ENCODE results near the gene SF3B6.
A peak's percentile ranks its signal among the peaks of the same experiment; 100 is the strongest.
"Not testable (repeated sequence)": the region's sequence is repeated elsewhere in the genome, so short reads cannot be mapped to it uniquely, and the experiment has no call there.

The SF3B6 gene

DNA sequence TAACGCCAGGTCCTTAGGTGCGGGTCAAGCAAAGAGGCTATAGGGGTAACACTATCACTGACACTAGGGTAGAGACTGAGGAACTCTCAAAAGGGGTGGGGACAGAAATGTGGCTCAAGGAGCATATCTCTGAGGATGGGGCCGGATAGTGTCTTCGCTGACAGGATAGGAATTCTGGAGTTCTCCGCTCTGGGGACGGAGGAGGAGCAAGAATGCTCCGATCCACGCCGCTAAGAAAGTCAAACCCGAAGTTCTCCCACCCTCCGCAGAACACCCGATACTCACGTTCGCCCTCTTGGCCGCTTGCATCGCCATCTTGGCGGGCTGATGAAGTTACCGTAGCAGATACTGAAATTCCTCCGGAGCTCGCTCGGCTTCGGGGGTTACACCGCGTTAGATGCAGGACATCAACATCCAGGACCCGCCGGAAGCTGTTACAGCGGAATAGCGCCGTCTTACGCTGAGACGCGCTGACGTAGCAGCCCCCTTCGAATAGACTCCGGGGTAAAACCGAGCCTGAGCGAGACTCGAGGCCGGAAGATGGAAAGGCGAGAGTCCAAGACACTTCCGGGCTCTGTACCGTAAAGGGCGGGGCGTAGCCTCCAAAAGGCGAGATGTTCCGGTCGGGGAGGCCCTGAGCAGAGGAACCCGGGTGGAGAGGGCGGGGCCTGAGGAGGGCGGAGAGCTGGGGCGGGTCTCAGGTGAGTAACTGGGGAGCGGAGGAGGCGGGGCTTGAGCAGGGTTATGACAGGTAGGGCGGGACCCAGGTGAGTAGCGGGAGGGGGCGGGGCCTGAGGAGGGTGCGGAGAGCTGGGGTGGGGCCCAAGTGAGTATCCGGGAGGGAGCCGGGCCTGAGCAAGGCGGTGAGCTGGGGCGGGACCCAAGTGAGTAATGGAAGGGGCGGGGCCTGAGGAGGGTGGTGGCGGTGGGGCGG is at the start of gene SF3B6:
SF3B6 (minus strand) TSS at position 412 of the 934 bp plus-strand sequence; CDS start at position 315, 97 bp downstream.
- peak; percentile 94 for DNase-seq (ENCODE audit: low spot score)

- DNase-seq (ENCODE audit: low spot score), result no peak
Observed at GRCh38 chr2:24123922-24124580, 47.9 kb upstream of the SF3B6 start.

- peak; percentile 20 for DNase-seq (ENCODE audit: low spot score)
Observed at GRCh38 chr2:24123195-24123921, 47.2 kb upstream of the SF3B6 start, which contains the start of the genes FAM228B and PFN4. Gene FAM228B (plus strand): TSS chr2:24123469. CDS start chr2:24124362, 893 bp downstream. Gene PFN4 (minus strand): TSS chr2:24123334. CDS start chr2:24122535, 799 bp downstream.

DNA sequence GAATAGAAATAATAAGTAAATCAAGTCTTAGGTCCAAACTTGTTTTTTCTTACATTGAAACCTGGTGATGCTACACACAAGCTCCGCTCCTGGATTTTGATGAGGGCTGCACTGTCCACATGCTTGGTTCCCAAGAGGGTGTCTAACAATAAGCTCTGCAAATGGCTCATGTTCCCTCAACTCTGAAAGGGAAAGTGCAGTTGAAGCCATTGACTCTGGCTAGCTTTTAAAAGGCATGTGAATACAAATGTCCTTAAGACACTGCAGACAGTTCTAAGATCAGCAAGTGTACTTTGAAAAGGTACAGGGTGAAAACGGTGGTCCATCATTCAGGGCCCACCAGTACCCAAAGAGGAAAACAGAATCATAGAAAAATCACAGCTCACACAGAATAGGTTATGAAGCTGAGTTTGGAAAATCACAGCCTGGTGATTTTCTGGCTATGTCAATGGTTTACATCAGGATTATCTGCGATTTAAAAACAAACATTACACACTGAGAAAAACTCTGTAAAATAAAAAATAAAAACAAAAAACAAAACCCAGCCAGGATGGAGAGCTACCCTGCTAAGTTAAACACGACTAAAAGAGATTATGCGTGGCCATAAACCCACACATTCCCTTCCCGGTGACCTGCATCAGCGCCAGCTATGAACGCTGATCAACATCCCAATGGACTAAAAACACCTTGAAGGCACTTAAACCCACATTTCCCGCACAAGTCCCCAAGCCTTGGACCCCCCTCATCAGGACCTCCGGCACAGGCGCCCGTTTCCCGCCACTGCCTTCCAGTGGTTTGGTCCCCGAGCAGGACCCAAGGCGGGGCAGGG is 46.5 kb upstream of the SF3B6 start:
- DNase-seq (ENCODE audit: low spot score), result no peak

DNA sequence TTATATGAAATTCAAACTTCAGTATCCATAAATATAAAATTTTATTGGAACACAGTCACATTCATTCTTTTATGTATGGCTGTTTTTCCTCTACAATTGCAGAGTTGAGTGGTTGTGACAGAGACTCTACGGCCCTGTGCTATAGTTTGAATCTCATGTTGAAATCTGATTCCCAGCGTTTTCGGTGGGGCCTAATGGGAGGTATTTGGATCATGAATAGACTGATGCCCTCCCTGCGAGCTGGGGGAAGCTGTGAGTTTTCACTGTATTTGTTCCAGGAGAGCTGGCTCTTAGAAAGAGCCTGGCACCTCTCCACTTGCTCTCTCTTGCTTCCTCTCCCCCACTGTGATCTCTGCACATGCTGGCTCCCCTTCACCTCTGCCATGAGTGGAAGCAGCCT is 45.3 kb upstream of the SF3B6 start:
- no peak for DNase-seq (ENCODE audit: low spot score)

GRCh38 chr2:24121066-24121465 is 44.9 kb upstream of the SF3B6 start:
- DNase-seq (ENCODE audit: low spot score), result no peak

DNA sequence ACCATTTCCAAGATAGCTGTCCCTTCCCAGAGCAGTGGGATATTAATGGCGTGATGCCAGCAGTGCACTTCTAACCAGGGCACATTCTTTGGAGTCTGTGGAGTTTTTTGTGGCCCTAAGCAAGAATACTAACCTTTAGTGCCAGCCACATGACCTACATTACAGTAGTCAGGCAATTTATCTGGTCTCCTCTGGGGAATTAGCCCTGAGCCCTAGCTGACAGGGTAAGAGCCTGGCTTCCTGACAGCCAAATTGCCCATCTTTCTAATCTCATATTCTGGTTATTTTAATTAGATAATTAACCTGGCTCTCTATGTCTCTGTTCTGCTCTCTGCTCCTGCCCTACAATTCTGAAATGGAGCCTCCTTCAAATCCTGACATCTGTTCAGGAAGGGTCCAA is 41.8 kb upstream of the SF3B6 start:
- no peak for DNase-seq (ENCODE audit: low spot score)

- no peak for DNase-seq (ENCODE audit: low spot score)
Observed at GRCh38 chr2:24115057-24115456, 38.9 kb upstream of the SF3B6 start.

- no peak for DNase-seq (ENCODE audit: low spot score)
Observed at GRCh38 chr2:24111407-24111901, 35.3 kb upstream of the SF3B6 start.

GRCh38 chr2:24110660-24111303 is 34.7 kb upstream of the SF3B6 start:
- DNase-seq (ENCODE audit: low spot score), result no peak

GRCh38 chr2:24109431-24109830 is 33.3 kb upstream of the SF3B6 start:
- DNase-seq (ENCODE audit: low spot score), result not testable (repeated sequence)

- DNase-seq (ENCODE audit: low spot score), result no peak
Observed at GRCh38 chr2:24107336-24107735, 31.2 kb upstream of the SF3B6 start.

GRCh38 chr2:24106786-24107185 is 30.7 kb upstream of the SF3B6 start:
- no peak for DNase-seq (ENCODE audit: low spot score)

DNA sequence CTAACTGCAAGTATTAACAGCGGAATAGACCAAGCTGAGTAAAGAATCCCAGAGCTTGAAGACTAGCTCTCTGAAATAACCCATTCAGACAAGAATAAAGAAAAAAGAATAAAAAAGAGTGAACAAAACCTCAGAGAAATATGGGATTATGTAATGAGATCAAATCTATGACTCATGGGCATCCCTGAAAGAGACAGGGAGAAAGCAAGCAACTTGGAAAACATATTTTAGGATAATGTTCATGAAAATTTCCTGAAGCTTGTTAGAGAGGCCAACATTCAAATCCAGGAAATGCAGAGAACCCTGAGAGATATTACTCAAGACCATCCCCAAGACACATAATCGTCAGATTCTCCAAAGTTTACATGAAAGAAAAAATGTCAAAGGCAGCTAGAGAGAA is 29.7 kb upstream of the SF3B6 start:
- DNase-seq (ENCODE audit: low spot score), result no peak

DNA sequence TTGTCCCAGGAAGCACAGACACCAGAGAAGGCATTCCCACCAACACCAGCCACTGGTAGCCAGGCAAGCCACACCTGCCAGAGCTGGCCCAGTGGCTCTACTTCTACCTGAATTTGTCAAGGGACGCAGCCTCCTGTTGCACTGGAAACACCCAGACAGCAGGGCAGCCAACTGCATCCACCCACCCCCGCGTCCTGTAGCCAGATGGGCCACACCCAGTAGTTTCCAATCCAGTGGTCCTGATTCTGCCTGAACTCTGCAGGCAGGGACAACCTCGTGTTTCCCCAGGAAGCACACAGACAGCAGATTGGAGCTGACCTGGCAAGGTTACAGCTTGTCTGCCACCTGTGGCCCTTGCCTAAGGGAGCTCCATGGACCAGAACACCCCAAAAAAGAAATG is 28.8 kb upstream of the SF3B6 start:
- DNase-seq (ENCODE audit: low spot score), result no peak

- no peak for DNase-seq (ENCODE audit: low spot score)
Observed at GRCh38 chr2:24104110-24104650, 28.1 kb upstream of the SF3B6 start.

- no peak for DNase-seq (ENCODE audit: low spot score)
Observed at GRCh38 chr2:24102677-24103076, 26.6 kb upstream of the SF3B6 start.

DNA sequence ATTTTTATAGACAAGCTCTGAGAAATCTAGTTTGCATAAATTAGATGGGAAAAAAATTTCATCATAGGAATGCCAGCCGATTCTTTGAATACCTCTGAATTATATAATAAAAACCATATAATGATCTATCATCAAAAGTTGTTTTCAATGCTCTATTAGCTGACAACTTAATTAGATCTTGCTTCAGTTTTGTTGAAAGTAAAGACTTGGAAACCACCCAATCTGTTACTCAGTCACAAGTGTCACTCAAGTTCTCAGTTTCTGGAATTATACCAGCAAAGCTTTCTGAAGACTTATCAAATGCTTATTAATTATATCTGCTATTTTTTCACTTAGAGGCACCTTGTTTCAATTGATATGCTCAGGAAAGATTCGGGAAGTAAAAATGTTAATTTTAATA is 25.9 kb upstream of the SF3B6 start:
- no peak for DNase-seq (ENCODE audit: low spot score)

DNA sequence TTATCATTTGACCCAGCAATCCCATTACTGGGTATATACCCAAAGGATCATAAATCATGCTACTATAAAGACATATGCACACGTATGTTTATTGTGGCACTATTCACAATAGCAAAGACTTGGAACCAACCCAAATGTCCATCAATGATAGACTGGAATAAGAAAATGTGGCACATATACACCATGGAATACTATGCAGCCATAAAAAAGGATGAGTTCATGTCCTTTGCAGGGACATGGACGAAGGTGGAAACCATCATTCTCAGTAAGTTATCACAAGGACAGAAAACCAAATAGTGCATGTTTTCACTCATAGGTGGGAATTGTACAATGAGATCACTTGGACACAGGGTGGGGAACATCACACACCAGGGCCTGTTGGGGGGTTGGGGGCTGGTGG is 24.6 kb upstream of the SF3B6 start:
- not testable (repeated sequence) for DNase-seq (ENCODE audit: low spot score)

GRCh38 chr2:24095171-24095677 is 19.1 kb upstream of the SF3B6 start:
- not testable (repeated sequence) for DNase-seq (ENCODE audit: low spot score)

Data from COLO829 (cell line).